Measurements from ENCODE around the gene RELCH. TPM values are rescaled to one million over a fixed set of nuclear protein-coding genes. Genes with fewer than 3 reads are reported as not detected.

Gene RELCH
- total RNA-seq, 1 donor from 2014 or later, result 26.6 TPM

GRCh38 chr18:62301322-62301721 is 114.3 kb downstream of the RELCH start:
- Mint-ChIP-seq H3K4me1 (ENCODE audit: low read depth, unreplicated experiment) (no peaks in the 10 kb centered on the region), H3K27ac (ENCODE audit: unreplicated experiment) (no peak overlapping the region), H3K4me3 (ENCODE audit: unreplicated experiment) (no peak overlapping the region), H3K36me3 (ENCODE audit: low read depth, unreplicated experiment) (peaks cover 10% of the 10 kb centered on the region), H3K9me3 (ENCODE audit: unreplicated experiment) (no peaks in the 10 kb centered on the region), H3K27me3 (ENCODE audit: low read depth, unreplicated experiment) (no peaks in the 10 kb centered on the region)
- Histone ChIP-seq H3K27ac (ENCODE audit: low read depth, low read length) (no peak overlapping the region), H3K79me2 (ENCODE audit: insufficient read depth, low read length) (no peaks in the 10 kb centered on the region), H3K9me3 (ENCODE audit: insufficient read depth, low read depth, low read length) (no peaks in the 10 kb centered on the region), H4K20me1 (ENCODE audit: insufficient read depth, low read length) (no peaks in the 10 kb centered on the region), H3K9ac (ENCODE audit: low read length) (no peak overlapping the region), H3K4me2 (ENCODE audit: low read length) (no peak overlapping the region), H3K4me3 (ENCODE audit: insufficient read depth, low read depth, low read length) (no peak overlapping the region), H3K36me3 (ENCODE audit: insufficient read depth, low read length) (peaks cover 18% of the 10 kb centered on the region), H3K4me1 (ENCODE audit: insufficient read depth, low read length) (no peaks in the 10 kb centered on the region), H3K27me3 (ENCODE audit: insufficient read depth, low read length) (no peaks in the 10 kb centered on the region), H2AFZ (ENCODE audit: low read depth, low read length) (no peak overlapping the region)
- no peak for FAIRE-seq
- TF ChIP-seq CTCF (IDR thresholded peaks at IDR 0.05; ENCODE audit: insufficient read depth, low read depth, low read length) (no peak), EZH2 (IDR thresholded peaks at IDR 0.05; ENCODE audit: insufficient read depth, low read length) (no peak)
- no peak for DNase-seq (ENCODE audit: low read depth)

GRCh38 chr18:62312851-62313250 is 125.8 kb downstream of the RELCH start:
- Mint-ChIP-seq H3K4me3 (ENCODE audit: unreplicated experiment) (no peak overlapping the region), H3K9me3 (ENCODE audit: unreplicated experiment) (no peaks in the 10 kb centered on the region), H3K36me3 (ENCODE audit: low read depth, unreplicated experiment) (peaks cover 1% of the 10 kb centered on the region), H3K4me1 (ENCODE audit: low read depth, unreplicated experiment) (no peaks in the 10 kb centered on the region), H3K27ac (ENCODE audit: unreplicated experiment) (no peak overlapping the region), H3K27me3 (ENCODE audit: low read depth, unreplicated experiment) (no peaks in the 10 kb centered on the region)
- Histone ChIP-seq H3K27ac (ENCODE audit: low read depth, low read length) (no peak overlapping the region), H3K9me3 (ENCODE audit: insufficient read depth, low read depth, low read length) (no peaks in the 10 kb centered on the region), H3K4me2 (ENCODE audit: low read length) (no peak overlapping the region), H3K9ac (ENCODE audit: low read length) (no peak overlapping the region), H3K27me3 (ENCODE audit: insufficient read depth, low read length) (no peaks in the 10 kb centered on the region), H3K4me3 (ENCODE audit: insufficient read depth, low read depth, low read length) (no peak overlapping the region), H3K79me2 (ENCODE audit: insufficient read depth, low read length) (no peaks in the 10 kb centered on the region), H4K20me1 (ENCODE audit: insufficient read depth, low read length) (no peaks in the 10 kb centered on the region), H3K4me1 (ENCODE audit: insufficient read depth, low read length) (no peaks in the 10 kb centered on the region), H3K36me3 (ENCODE audit: insufficient read depth, low read length) (no peaks in the 10 kb centered on the region), H2AFZ (ENCODE audit: low read depth, low read length) (no peak overlapping the region)
- DNase-seq (ENCODE audit: low read depth) (no peak), FAIRE-seq (no peak)
- TF ChIP-seq CTCF (IDR thresholded peaks at IDR 0.05; ENCODE audit: insufficient read depth, low read depth, low read length), result no peak
- TF ChIP-seq EZH2 (IDR thresholded peaks at IDR 0.05; ENCODE audit: insufficient read depth, low read length), result no peak

GRCh38 chr18:62318228-62319180 is 131.4 kb downstream of the RELCH start:
- no peaks in the 10 kb centered on the region for H3K36me3 ChIP-seq (ENCODE audit: insufficient read depth, low read length)
- DNase-seq (ENCODE audit: low read depth), result no peak
- no peaks in the 10 kb centered on the region for H3K36me3 Mint-ChIP-seq (ENCODE audit: low read depth, unreplicated experiment)
- H3K27me3 Mint-ChIP-seq (ENCODE audit: low read depth, unreplicated experiment), result peaks cover 4% of the 10 kb centered on the region
- H3K4me1 Mint-ChIP-seq (ENCODE audit: low read depth, unreplicated experiment), result no peaks in the 10 kb centered on the region
- H3K4me3 ChIP-seq (ENCODE audit: insufficient read depth, low read depth, low read length), result no peak overlapping the region
- H2AFZ ChIP-seq (ENCODE audit: low read depth, low read length), result no peak overlapping the region
- no peak overlapping the region for H3K27ac Mint-ChIP-seq (ENCODE audit: unreplicated experiment)
- TF ChIP-seq CTCF (IDR thresholded peaks at IDR 0.05; ENCODE audit: insufficient read depth, low read depth, low read length) (no peak), EZH2 (IDR thresholded peaks at IDR 0.05; ENCODE audit: insufficient read depth, low read length) (no peak)
- no peak for FAIRE-seq
- no peak overlapping the region for H3K27ac ChIP-seq (ENCODE audit: low read depth, low read length)
- H3K4me2 ChIP-seq (ENCODE audit: low read length), result no peak overlapping the region
- no peak overlapping the region for H3K9ac ChIP-seq (ENCODE audit: low read length)
- no peaks in the 10 kb centered on the region for H4K20me1 ChIP-seq (ENCODE audit: insufficient read depth, low read length)
- no peaks in the 10 kb centered on the region for H3K79me2 ChIP-seq (ENCODE audit: insufficient read depth, low read length)
- no peaks in the 10 kb centered on the region for H3K9me3 ChIP-seq (ENCODE audit: insufficient read depth, low read depth, low read length)
- peaks cover 14% of the 10 kb centered on the region for H3K27me3 ChIP-seq (ENCODE audit: insufficient read depth, low read length)
- H3K4me3 Mint-ChIP-seq (ENCODE audit: unreplicated experiment), result no peak overlapping the region
- H3K9me3 Mint-ChIP-seq (ENCODE audit: unreplicated experiment), result no peaks in the 10 kb centered on the region
- H3K4me1 ChIP-seq (ENCODE audit: insufficient read depth, low read length), result no peaks in the 10 kb centered on the region

Data from astrocyte (in vitro differentiated cells and primary cell).